GM21825 (cell line): ENCODE results near the gene E2F7.
"Not testable (repeated sequence)": the region's sequence is repeated elsewhere in the genome, so short reads cannot be mapped to it uniquely, and the experiment has no call there.

Experiments
- ATAC-seq: cut with Tn5 transposase; IDR thresholded peaks from one replicate; pipeline ENCODE4 v1.9.1; 2021; ENCODE audit warnings: mild to moderate bottlenecking, moderate library complexity; ENCODE audit not compliant: unreplicated experiment

Gene E2F7

GRCh38 chr12:77065361-77066204 is at the start of gene E2F7:
Gene E2F7 (minus strand): TSS chr12:77065569. CDS start chr12:77064635, 934 bp downstream.
- peak; percentile 70 for ATAC-seq

- no peak for ATAC-seq
These were observed 48.6 kb upstream of the E2F7 start for GRCh38 chr12:77113971-77114370.

GRCh38 chr12:77108707-77109106 is 43.3 kb upstream of the E2F7 start:
- ATAC-seq = no peak

- no peak for ATAC-seq
These were observed 41.8 kb upstream of the E2F7 start for GRCh38 chr12:77107121-77107520.

- ATAC-seq = no peak
These were observed 39.4 kb upstream of the E2F7 start for GRCh38 chr12:77104792-77105191.

GRCh38 chr12:77104286-77104685 is 38.9 kb upstream of the E2F7 start:
- ATAC-seq = no peak

- no peak for ATAC-seq
These were observed 37.3 kb upstream of the E2F7 start for GRCh38 chr12:77102691-77103090.

- no peak for ATAC-seq
These were observed 36.8 kb upstream of the E2F7 start for GRCh38 chr12:77102123-77102522.

- no peak for ATAC-seq
These were observed 34.4 kb upstream of the E2F7 start for GRCh38 chr12:77099799-77100198.

- no peak for ATAC-seq
These were observed 32.5 kb upstream of the E2F7 start for GRCh38 chr12:77097846-77098245.

- ATAC-seq = not testable (repeated sequence)
These were observed 26.9 kb upstream of the E2F7 start for GRCh38 chr12:77092227-77092626.

GRCh38 chr12:77089686-77090220 is 24.4 kb upstream of the E2F7 start:
- no peak for ATAC-seq

- no peak for ATAC-seq
These were observed 22.1 kb upstream of the E2F7 start for GRCh38 chr12:77087427-77087826.

- no peak for ATAC-seq
These were observed 16.7 kb upstream of the E2F7 start for GRCh38 chr12:77082021-77082420.

- ATAC-seq = no peak
These were observed 14.3 kb upstream of the E2F7 start for GRCh38 chr12:77079631-77080030.

GRCh38 chr12:77078231-77078630 is 12.9 kb upstream of the E2F7 start:
- no peak for ATAC-seq

- ATAC-seq = no peak
These were observed 11.5 kb upstream of the E2F7 start for GRCh38 chr12:77076886-77077285.

GRCh38 chr12:77073894-77074293 is 8.5 kb upstream of the E2F7 start:
- not testable (repeated sequence) for ATAC-seq

- no peak for ATAC-seq
These were observed 7.6 kb upstream of the E2F7 start for GRCh38 chr12:77072833-77073495.

GRCh38 chr12:77070800-77071449 is 5.6 kb upstream of the E2F7 start:
- no peak for ATAC-seq

- ATAC-seq = peak; percentile 73
These were observed 5.0 kb upstream of the E2F7 start for GRCh38 chr12:77070382-77070781.
